ENCODE results near the gene RNASEH1. TPM values are rescaled to one million over a fixed set of nuclear protein-coding genes. Genes with fewer than 3 reads are reported as not detected.

RNASEH1 gene
- total and polyA plus RNA-seq, 2 of the 13 experiments (the other 11 are each of a cell fraction or from before 2014, with no cell fraction given): 14.5 to 57.4 TPM

DNA sequence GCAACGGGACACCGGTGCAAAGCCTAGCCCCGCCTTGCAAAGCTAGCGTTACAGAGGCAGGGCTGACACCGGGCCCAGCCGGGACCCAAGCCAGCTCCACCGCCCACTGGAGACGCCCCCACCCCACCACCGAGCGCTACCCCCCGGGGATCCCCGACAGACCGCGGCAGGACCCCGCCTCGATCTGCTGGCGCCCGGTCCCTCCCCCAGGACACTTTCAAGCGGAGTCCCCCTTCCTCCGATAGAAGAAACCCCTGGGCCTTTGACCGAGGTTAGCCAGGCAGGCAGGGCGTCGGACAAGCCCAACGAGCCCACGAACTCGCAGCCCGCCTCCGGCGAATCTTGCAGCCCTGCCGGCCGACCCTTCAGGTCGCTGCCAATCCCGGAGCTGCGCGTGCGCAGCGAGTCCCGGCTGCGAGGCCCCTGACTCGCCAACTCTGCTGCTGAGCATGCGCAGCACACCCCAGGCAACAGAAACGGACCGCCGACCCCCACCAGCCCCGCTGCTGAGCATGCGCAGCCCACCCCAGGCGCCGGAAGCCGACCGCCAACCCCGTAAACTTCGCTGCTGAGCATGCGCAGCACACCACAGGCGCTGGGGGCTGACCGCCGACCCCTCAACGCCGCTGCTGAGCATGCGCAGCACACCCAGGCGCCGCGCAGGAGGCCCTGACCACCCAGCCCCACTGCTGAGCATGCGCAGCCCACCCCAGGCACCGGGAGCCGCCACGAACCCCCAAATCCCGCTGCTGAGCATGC lies 39.5 kb downstream of the RNASEH1 start (continued):
- TF ChIP-seq ZNF124 (CRISPR knock-in tag; IDR thresholded peaks at IDR 0.05): 0 out of 2 replicates have a peak, but pooled peaks have one; percentile 14
- TF ChIP-seq PRDM4 (CRISPR knock-in tag; IDR thresholded peaks at IDR 0.05; ENCODE audit: borderline replicate concordance): no peak
- no peak for TF ChIP-seq MIER2 (CRISPR knock-in tag; IDR thresholded peaks at IDR 0.05)
- peak; percentile 51 for TF ChIP-seq ASH2L (IDR thresholded peaks at IDR 0.05; ENCODE audit: insufficient read length, low read depth, low read length)
- TF ChIP-seq ZHX2 (IDR thresholded peaks at IDR 0.05; ENCODE audit: low read depth): 0 out of 2 replicates have a peak, but pooled peaks have one; percentile 8
- TF ChIP-seq ZHX2 (CRISPR knock-in tag; IDR thresholded peaks at IDR 0.05; ENCODE audit: borderline replicate concordance): peak; percentile 93
- TF ChIP-seq, protein P1, sequence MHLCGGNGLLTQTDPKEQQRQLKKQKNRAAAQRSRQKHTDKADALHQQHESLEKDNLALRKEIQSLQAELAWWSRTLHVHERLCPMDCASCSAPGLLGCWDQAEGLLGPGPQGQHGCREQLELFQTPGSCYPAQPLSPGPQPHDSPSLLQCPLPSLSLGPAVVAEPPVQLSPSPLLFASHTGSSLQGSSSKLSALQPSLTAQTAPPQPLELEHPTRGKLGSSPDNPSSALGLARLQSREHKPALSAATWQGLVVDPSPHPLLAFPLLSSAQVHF (CRISPR knock-in tag; IDR thresholded peaks at IDR 0.05): peak; percentile 81; the same call in 1 of the 2 replicates
- TF ChIP-seq HMGXB3 (CRISPR knock-in tag; IDR thresholded peaks at IDR 0.05; ENCODE audit: borderline replicate concordance): no peak
- no peak for TF ChIP-seq NR2C2 (CRISPR knock-in tag; IDR thresholded peaks at IDR 0.05; ENCODE audit: borderline replicate concordance)
- TF ChIP-seq, protein P2, sequence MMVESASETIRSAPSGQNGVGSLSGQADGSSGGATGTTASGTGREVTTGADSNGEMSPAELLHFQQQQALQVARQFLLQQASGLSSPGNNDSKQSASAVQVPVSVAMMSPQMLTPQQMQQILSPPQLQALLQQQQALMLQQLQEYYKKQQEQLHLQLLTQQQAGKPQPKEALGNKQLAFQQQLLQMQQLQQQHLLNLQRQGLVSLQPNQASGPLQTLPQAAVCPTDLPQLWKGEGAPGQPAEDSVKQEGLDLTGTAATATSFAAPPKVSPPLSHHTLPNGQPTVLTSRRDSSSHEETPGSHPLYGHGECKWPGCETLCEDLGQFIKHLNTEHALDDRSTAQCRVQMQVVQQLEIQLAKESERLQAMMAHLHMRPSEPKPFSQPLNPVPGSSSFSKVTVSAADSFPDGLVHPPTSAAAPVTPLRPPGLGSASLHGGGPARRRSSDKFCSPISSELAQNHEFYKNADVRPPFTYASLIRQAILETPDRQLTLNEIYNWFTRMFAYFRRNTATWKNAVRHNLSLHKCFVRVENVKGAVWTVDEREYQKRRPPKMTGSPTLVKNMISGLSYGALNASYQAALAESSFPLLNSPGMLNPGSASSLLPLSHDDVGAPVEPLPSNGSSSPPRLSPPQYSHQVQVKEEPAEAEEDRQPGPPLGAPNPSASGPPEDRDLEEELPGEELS (CRISPR knock-in tag; IDR thresholded peaks at IDR 0.05): 0 out of 2 replicates have a peak, but pooled peaks have one; percentile 32
- peak; percentile 1; the same call in 1 of the 2 replicates for TF ChIP-seq CREB1 (IDR thresholded peaks at IDR 0.05)
- no peak for TF ChIP-seq CREB1 (CRISPR knock-in tag; IDR thresholded peaks at IDR 0.05)

Data from HepG2 (cell line).